EH (cell line): ENCODE measurements around the gene LUZP2.

ENCODE experiments used
- DNase-seq: peaks from one replicate; pipeline ENCODE4 v3.0.0-alpha.2; 2015; ENCODE audit warnings: low read depth

LUZP2 gene

DNA sequence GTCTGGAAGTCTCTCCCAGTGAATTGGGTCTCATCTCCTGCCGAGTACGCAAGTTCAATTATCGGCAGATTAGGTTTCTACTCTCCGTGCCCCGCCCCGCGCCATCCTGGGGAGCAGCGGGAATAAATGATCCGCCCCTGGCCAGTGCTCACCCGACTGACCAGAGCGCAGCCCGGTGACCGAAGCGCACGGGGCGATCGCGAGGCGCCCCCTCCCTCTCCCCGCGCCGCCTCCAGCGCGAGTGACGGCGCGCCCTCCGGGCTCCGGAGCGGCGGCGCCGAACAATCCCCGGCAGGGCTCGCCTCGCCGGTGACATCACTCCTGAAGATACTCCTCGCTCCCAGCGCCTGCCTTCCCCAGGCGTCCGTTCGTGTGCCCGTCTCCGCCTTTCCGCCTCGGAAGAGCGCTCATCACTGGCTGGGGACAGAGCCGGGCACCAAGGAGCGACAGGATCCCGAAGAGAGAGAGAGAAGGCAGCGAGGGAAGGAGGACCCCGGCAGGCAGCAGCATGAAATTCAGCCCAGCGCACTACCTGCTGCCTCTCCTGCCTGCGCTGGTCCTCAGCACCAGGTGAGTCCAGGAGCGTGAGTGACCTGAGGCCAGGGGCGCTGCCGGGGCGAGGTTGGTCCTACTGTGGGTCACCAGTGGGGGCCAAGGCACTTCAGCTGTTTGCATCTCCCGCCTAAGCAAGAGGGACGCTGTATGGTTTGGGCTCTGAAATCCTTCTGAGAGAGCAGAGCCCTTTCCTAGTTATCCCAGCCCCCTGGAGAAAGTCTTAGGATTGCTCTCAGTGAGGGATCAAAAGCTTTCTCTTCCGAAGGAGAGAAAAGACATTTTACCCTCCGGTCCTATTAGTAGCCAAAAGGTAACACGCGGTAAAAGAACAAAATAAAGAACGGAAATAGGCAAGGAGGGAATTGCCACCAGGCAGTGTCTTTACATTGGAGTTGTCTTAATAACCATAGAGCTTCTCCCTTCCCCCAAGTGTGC, at the start of gene LUZP2:
TSS of gene LUZP2 (plus strand) at position 318 of the 990 bp plus-strand sequence.
- peak; percentile 18 for DNase-seq

DNA sequence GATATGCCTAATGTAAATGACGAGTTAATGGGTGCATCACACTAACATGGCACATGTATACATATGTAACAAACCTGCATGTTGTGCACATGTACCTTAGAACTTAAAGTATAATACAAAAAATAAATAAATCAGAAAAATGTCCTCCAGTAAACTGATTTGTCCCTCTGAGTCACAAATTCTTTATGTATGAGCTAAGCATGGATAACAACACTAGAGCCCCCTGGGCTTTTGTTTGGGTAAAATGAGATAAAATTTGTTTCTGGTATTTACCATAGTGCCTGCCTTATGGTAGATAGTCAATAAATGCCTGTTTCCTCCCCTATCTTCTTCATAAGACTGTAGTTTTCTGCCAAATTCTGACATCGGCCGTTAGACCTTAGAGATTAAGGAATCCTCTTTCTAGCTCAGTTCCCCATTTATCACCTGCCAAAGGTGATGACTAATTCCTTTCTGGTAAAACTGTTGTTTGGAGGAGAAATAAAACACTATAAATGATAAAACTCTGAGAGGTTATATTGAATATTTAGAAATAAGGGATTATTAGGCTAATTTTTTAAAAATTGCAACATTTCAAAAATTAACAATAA, 43.6 kb upstream of the LUZP2 start:
- DNase-seq: no peak

DNA sequence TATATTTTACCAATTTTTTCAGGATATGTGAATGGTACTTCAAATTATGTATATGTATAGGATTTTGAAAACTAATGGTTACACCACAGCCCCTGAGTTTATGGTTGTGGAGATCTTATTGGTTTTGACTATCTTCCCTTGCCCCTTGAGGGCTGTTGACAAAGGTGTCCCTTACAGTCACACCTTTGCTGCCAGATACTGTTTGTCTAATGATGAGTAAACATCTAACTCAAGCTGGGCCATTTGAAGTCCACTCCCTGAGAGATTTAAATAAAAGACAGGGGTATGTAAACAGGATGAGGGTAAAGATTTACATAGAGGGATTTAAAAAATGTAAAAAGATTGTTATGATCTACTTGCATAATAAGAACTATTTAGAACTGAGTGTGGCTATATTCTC, 38.9 kb upstream of the LUZP2 start:
- DNase-seq: no peak

DNA sequence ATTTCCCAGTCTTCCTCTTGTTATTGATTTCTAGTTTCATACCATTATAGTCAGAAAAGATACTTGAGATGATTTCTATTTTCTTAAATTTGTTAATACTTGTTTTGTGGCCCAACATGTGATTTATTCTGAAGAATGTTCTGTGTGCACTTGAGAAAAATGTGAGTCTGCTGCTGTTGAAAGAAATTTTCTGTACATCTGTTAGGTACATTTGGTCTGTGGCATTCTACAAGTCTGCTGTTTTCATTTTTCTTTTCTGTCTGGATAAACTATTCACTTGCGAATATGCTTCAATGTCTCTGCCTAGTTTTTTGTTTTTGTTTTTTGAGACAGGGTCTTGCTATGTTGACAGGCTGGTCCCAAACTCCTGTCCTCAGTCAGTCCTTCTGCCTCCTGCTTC, 26.4 kb upstream of the LUZP2 start:
- DNase-seq: no peak

DNA sequence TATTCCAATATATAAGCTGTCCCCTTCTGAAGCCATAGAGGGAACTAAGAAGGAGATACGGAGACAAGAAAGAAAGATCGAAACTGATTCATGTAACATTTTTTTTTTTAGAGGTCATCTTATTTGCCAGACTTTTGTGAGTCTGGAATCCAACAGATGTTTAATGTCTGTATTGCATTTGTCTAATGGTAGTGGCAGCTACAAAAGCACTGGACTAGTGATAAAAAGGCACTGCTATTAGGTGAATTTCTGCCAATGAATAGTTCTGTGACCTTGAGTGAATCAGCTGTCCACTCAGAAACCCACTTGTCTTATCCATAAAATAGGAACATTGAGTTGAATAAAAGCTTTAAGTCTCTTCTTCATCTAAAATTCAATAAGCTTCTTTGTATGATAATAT, 25.8 kb upstream of the LUZP2 start:
- DNase-seq: no peak

DNA sequence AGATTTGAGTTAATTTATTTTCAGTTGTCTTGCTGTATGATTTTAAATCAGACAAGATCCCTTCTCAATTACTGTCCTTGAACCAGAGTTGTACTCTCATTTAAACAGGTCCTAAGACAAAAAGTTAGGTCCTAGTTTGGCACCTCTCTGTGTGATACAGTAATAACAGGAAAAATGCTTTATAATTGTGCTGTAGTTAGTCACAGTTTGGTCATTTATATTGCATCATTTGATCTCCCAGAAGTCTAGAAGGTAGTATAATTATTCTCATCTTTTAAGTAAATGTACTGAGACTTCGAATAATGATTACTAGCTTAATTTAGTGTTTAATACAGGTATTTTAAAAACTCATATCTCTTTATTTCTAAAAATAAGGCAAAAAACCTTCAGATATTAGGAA, 18.1 kb upstream of the LUZP2 start:
- no peak for DNase-seq

DNA sequence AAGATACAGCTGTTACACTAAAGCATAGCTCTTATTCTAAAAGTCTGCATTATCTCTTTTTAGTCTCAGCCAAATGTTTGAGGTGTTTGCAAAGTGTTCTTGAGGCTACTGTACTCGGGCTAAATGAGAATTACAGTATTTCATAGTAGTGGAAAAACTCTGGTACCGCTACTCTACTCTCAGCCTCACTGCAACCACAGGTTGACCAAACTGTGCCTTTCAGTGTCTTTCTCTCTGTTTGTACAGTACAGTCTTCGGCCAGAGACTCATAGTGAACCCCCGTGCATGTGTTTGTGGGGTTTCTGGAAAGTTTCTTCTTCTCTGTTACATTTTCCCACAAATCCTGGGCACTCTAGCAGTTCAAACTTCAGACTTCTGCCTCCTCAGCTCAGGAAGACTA, 7.4 kb upstream of the LUZP2 start:
- no peak for DNase-seq

DNA sequence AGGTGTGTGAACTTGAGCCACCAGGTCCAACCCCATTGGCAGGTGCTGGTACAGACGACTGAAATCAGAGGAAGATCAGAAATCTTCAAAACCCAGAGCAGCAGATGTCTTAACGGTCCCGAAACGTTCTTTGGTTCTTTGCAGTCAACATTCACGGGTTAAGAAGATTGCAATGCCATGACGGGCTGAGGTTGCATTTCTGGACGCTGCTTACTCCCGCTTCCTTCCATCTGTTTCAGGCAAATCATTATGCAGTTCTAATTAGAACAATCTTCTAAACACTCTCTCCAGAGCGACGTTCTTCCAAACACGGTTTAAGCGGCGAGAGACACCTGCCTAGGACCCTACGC, 492 bp upstream of the LUZP2 start:
- no peak for DNase-seq

DNA sequence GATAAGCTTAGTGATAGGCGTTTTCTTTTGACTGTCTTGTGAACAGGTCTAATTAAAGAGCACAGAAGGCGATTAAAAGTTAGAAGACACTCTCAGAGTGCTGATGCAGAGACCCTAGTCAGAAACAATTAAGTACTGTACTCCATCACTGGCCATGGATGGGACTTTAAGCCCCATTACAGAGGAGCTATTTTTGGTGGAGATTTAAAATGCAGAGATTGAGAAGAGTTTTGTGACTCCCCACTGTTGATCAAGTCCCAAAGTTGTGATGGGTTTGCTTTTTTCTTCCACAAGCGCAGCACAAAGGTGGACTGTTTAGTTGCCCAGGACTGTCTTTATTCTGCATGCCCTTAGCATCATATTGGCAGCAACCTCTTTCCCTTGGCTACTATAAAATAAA, 978 bp downstream of the LUZP2 start:
- DNase-seq: no peak

DNA sequence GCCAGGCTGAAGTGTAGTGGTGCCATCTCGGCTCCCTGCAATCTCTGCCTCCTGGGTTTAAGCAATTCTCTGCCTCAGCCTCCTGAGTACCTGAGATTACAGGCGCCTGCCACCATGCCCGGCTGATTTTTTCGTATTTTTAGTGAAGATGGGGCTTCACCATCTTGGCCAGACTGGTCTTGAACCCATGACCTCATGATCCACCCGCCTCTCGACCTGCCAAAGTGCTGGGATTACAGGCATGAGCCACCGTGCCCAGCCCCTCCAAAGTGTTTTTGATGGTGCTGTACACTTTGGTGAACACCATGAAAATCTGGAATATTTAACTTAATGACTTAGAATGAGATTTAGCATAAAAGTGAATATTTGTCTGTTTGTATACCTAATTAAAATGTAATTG, 5.6 kb downstream of the LUZP2 start:
- no peak for DNase-seq

DNA sequence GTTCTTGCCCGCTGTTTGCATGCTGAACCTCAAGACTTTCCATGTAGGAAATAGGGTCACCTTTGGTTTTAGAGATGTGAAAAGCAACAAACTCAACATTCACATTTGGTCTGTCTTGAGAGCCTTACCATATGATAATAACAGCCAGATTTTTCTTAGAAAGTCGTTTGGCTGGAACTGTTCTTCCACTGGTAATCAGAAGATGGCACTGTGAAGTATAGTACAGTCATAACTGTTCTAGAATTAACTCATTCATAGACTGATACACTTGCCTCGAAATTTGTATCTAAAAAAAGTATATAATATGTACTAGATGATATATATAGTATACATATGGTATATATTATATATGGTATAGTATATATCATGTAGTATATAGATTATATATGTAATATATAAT, 12.3 kb downstream of the LUZP2 start:
- no peak for DNase-seq

DNA sequence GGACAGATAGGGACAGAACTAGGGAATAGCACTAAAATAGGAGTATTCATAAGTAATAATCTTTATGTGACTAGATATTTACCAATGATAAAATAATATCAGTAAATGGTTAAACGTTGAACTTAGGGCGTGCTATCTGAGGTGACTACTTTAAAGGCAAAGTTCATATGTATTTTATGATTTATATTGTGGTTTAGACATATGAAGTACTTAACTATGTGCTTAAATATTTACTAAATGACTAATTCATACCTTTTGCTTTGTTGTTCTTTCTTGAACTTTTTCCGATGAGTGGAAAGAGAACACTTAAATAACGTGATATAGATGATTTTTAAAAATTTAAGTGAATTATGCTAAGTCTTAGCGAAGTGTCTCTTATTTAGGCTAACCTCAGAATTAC, 14.7 kb downstream of the LUZP2 start:
- no peak for DNase-seq

DNA sequence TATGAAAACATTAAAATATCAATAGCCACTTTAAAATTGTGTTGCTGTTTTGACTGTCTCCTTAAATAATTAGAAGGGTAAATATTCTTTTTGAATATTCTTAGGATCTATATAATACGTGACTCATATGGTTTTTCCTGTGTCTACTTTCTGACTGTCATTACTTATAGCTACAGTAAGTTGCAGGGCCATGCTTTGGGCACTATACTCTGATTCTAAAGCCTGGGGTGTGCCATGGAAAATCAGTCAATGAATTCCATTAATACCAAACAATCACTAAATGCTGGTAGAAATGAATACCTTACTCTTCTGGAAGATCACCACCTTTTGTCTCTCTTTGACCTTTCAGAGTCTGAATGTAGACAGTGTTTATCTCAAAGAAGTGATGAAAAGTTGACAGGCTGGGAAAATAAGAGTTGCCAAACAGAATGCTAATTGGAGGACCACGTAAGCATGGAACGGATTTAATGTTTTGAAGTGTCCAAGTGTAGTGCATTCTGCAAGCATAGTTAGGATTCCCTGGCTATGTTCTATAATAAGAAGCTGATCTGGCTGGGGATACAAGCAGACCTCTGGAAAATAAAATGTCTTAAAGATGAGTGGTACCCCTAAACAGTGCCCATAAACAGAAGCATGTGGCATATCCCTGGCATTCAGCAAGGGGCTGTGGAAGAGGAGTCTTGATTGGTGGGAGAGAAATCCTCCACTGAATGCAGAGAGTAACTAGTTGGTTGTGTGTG, 16.8 kb downstream of the LUZP2 start:
- DNase-seq: no peak

DNA sequence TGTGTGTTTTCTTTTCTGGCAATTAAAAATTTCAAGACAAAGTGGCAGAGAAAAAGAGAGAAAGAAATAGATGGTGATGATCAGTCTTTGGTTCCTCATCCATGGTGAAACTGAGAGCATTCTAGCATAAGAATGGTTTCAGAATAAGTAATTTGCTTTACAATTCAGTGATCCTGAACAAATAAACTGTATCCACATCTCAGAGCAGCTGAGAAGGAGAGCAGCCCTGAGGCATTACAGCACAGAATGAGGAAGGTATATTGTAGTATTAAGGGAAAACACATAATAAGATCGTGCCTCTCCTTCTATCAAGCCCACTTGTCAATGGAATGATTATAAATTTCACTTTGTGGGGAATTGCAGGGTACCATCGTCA, 17.4 kb downstream of the LUZP2 start:
- no peak for DNase-seq

DNA sequence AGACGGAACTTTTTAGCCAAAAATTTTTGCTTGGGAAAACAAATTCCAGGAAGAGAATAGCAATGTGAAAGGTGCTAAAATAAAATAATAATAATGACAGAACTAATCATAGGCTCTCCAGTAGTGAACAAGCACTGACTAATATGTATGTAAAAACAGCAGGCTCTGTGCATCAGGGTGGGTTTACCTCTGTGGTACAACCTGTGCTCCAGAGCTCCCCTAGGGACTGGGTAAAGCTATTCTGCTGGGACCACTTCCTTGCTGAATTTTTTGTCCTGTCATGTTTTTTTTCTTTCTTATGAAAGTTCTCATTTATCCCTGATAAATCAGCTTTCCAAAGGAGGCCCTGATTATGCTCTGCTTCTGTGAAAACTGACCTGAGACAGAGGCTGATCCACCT, 18.8 kb downstream of the LUZP2 start:
- no peak for DNase-seq

DNA sequence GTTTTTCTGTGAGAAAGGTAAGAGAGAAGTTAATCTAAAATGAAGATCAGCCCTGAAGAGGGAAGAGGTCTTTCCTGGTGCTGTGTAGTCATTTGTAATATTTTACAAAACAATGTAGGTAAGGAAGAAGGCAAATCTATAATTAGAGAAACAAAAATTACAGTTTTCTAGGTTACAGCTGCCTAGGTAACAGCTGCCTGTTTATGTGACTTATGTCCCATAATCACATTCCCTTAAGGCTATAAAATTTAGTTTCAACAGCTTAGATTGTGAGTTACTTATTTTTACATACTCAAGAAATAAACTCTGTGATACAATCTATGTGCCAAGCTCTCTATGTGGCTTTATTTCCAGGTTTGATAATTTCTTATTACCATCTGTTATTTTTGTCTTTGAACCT, 19.8 kb downstream of the LUZP2 start:
- no peak for DNase-seq

DNA sequence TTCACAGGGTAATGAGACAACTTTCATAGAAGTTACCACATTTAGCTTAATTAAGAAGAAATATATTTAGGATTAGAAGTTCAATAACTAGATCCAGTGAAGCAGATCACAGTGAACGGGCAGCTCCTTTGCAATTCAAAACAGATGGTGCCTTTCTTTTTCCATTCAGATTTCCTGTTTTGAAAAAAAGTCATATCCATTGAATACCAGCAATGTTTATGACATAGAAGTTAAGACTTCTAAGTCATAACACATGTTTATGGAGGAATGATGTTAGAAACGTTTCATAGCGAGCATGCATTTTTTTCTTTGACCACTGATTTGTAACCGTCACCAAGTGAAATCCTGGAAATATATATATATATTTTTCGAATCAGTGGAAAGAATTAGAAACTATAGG, 24.7 kb downstream of the LUZP2 start:
- DNase-seq: no peak

DNA sequence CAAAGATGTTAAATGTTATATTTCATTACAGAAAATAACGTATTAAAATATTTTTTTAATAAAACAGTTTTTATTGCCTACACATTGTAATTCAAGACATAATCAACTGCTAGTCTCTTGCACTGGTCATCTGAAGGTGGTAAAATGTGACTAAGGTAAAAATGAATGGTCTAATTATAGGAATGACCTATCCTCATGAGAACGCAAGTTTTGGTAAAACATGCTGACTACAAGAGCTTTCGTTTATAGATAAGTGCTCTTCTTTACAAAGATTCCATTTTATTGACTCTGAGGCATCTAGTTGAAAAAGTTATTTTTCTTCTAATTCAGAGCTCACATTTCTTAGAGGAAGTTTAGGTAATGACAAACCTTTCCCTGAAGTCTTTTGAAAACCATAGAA, 27.3 kb downstream of the LUZP2 start:
- no peak for DNase-seq

DNA sequence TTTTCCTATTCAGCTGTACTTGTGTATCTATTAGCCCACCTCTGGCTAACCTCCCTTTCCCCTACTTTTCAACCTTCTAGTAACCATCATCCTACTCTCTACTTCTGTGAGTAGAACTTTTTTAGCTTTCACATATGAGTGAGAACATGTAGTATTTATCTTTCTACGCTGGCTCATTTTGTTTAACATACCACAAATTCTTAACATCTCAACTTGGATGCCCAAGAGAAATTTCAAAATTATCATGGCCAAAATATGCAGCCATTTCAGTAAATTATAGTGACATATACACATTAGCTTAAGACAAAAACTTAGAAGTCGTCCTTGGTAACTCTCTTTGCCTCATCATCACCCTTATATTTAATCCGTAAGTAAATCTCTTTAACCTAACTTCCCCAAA, 34.7 kb downstream of the LUZP2 start:
- no peak for DNase-seq

DNA sequence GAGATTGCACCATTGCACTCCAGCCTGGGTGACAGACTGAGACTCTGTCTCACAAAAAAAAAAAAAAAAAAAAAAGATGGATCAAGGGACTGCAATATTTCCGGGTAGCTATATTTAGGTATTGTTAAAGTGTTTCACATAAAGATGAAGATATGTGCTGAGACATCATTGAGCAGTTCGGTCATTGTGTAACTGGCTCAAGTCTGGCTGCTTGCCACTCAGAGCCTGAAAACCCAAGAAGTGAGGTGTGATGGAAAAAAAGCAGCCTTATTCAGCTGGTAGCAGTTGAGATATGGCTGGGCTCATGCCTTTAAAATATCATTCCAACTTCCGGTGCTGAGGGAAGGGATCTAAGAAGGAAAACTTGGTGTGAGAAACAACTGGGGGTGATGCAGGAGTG, 46.9 kb downstream of the LUZP2 start:
- no peak for DNase-seq

DNA sequence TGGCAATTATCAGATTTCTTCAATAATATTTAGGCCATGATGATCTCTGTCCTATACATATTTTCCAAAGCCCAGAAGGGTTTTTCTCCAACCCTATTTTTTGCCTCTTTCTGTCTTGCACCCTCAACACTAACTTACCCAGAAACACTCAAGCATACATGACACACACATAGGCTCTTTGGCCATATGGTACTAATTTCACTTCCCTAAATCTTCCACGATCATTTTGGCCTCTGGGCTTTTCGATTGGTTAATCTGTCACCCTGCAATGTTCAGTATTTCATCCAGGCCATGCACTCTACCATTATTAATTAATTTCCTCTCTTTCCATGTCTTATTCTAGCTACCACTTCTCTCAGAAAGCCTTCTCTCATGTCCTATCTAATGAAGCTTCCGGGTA, 59.8 kb downstream of the LUZP2 start:
- DNase-seq: no peak

DNA sequence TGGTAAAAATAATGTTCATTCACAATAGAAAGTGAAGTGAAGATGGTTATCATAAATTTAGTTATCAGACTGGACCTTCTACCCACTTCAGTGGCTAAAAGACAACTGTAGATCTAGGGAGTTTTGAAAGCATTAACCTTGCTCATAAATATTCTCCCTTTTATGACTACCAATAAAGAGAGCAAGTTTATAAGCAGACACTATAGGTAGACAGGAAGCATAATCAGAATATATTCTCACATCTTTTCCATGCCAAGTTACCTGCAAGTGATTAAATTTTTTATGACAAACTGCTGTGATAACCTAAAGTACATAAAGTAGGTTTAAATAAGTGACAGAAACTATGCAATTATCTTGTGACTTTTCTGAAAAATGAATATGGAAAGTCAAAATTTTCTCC, 62.5 kb downstream of the LUZP2 start:
- no peak for DNase-seq

DNA sequence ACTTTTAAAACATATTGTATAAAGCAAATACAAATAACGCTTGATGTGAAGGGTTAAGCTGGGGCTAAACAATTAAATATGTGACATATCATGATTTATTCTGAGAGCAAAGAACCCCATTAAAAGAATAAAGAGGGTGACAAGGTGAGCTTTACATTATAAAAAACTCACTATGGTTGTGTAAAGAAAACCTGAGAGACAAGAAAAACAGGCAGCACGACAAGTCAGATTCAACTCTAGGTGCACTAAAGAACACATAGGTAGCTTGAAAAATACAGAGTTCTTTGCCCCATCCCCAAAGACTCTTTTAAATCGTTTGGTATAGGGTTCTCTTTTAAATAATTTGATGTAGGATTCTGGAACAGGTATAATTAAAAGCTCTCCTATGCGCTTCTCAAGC, 63.5 kb downstream of the LUZP2 start:
- no peak for DNase-seq
